IgD-negative memory B cell (primary cell): ENCODE results near the gene RABAC1. TPM values are rescaled to one million over a fixed set of nuclear protein-coding genes. Genes with fewer than 3 reads are reported as not detected.
A peak's percentile ranks its signal among the peaks of the same experiment; 100 is the strongest.

Source experiments
- H3K27ac Mint-ChIP-seq, 3 donors: one replicate each; pipeline ENCODE4 v1.8.0; 2020 to 2022; ENCODE audit warnings: mild to moderate bottlenecking in 3 of 3, mixed read lengths in 3 of 3, moderate library complexity in 1 of 3
- H3K27me3 Mint-ChIP-seq: one replicate; pipeline ENCODE4 v1.8.0; 2021; ENCODE audit warnings: mixed read lengths
- H3K36me3 Mint-ChIP-seq: one replicate; pipeline ENCODE4 v1.8.0; 2020; ENCODE audit warnings: mild to moderate bottlenecking, mixed read lengths
- H3K4me1 Mint-ChIP-seq, 3 donors: one replicate each; pipeline ENCODE4 v1.8.0; 2020 to 2022; ENCODE audit warnings: mixed read lengths in 3 of 3, mild to moderate bottlenecking in 1 of 3
- H3K4me3 Mint-ChIP-seq, 4 donors: one replicate each; pipeline ENCODE4 v1.8.0; 2020 to 2022; ENCODE audit warnings: mild to moderate bottlenecking in 4 of 4, mixed read lengths in 4 of 4, moderate library complexity in 3 of 4
- H3K9me3 Mint-ChIP-seq, 3 donors: one replicate each; pipeline ENCODE4 v1.8.0; 2020 to 2021; ENCODE audit warnings: mixed read lengths in 3 of 3, mild to moderate bottlenecking in 1 of 3
- polyA plus RNA-seq: library from polyadenylated mRNA; unstranded; fragments of 300-500 nt; fragmentation: Illumina TruSeq; gene quantifications from one replicate; pipeline ENCODE4 v1.2.3, GENCODE V29; 2021

Gene RABAC1, protein sequence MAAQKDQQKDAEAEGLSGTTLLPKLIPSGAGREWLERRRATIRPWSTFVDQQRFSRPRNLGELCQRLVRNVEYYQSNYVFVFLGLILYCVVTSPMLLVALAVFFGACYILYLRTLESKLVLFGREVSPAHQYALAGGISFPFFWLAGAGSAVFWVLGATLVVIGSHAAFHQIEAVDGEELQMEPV
- 178 TPM for polyA plus RNA-seq

DNA sequence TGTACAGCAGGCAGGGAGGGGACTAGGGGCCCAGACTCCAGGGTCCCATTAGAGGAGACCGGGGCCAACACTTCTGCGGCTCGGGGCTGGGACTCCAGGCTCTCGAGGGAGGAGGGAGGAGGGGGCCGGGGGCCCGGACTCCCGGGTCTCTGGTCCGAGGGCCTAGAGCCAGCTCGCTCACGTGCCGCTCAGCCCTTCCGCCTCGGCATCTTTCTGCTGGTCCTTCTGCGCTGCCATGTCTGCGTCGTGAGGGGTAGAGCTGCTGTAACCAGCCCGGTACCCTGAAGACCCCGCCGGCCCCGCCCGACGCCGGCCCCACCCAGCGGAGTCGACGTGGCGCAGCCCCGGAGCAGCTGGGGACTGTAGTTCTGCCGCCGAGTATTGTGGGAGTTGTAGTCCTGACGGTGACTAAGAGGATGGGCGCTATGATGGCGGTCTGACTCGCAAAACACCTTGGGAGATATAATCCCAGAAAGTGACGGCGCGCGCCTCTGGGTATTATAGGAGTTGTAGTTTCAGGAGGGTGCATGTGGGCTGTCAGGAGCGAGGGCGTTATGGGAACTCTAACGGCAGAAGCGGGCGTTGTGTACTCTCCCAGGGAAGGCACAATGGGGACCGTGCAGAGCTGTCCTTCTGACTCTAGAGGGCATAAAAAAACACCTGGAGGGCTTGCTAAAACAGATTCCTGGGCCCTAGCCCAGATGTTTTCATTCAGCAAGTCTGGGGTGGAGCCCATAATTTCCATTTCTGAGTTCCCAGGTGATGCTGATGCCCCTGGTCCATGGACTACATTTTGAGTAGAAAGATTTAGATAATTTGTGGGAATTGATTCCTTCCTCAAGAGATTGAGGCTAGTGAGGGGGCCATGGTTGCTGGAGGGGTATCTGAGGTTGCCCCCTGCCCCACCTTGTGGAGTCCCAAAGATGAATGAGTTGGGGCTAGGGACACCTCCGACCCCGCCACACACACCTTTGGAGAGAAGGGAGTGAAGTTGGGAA lies at the start of gene RABAC1:
Gene RABAC1, minus strand, starts transcription at position 266 of the 998 bp plus-strand sequence. Its CDS starts 29 bp downstream, at position 237.
- Mint-ChIP-seq H3K9me3 (no peaks in the 10 kb centered on the region), H3K27ac (peak within 1 kb of the TSS; percentile 36 to 97 (median 84)), H3K27me3 (no peaks in the 10 kb centered on the region), H3K4me3 (peak within 1 kb of the TSS; percentile 79 to 97 (median 90)), H3K36me3 (no peaks in the 10 kb centered on the region), H3K4me1 (peaks cover 5 to 15% (median 11%) of the 10 kb centered on the region in 3 donors)

- H3K9me3 Mint-ChIP-seq = peaks cover 0 to 3% (median 0%) of the 10 kb centered on the region in 3 donors
- peaks cover 0 to 4% (median 1%) of the 10 kb centered on the region in 3 donors for H3K4me1 Mint-ChIP-seq
- H3K27me3 Mint-ChIP-seq = peaks cover 18% of the 10 kb centered on the region
- no peak overlapping the region for H3K4me3 Mint-ChIP-seq
- H3K27ac Mint-ChIP-seq = no peak overlapping the region
- no peaks in the 10 kb centered on the region for H3K36me3 Mint-ChIP-seq
These were observed 47.4 kb upstream of the RABAC1 start for GRCh38 chr19:42006569-42006968.

- H3K27me3 Mint-ChIP-seq = peaks cover 26% of the 10 kb centered on the region
These were observed 46.4 kb upstream of the RABAC1 start for GRCh38 chr19:42005504-42005903.

GRCh38 chr19:42003506-42004294 lies 44.6 kb upstream of the RABAC1 start:
- H3K9me3 Mint-ChIP-seq = peaks cover 0 to 3% (median 0%) of the 10 kb centered on the region in 3 donors
- H3K27ac Mint-ChIP-seq = no peak overlapping the region
- H3K36me3 Mint-ChIP-seq = no peaks in the 10 kb centered on the region
- H3K4me3 Mint-ChIP-seq = no peak overlapping the region
- peaks cover 40% of the 10 kb centered on the region for H3K27me3 Mint-ChIP-seq
- H3K4me1 Mint-ChIP-seq = peaks cover 0 to 10% (median 5%) of the 10 kb centered on the region in 3 donors

More at GRCh38 chr19:42005504-42005903, 46.4 kb upstream of the RABAC1 start:
- peaks cover 0 to 3% (median 0%) of the 10 kb centered on the region in 3 donors for H3K9me3 Mint-ChIP-seq
- no peak overlapping the region for H3K27ac Mint-ChIP-seq
- H3K4me1 Mint-ChIP-seq = peaks cover 0 to 5% (median 1%) of the 10 kb centered on the region in 3 donors
- no peaks in the 10 kb centered on the region for H3K36me3 Mint-ChIP-seq
- H3K4me3 Mint-ChIP-seq = peak overlapping the region in 1 of 4 donors; percentile 67

DNA sequence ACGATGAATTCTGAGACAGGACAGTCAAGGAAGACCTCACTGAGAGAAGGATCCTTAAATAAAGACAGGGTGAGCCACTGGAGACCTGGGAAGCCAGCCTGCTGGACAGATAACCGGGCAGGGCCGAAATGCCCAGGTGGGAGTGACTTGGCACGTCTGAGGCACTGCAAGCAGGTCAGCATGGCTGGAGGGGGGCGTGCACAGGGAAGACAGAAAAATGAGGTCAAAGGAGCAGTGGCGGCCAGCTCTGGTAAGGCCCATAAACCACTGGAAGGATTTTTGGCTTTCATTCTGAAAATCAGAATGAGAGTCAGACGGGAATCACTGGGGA lies 40.7 kb upstream of the RABAC1 start:
- Mint-ChIP-seq H3K9me3 (peaks cover 0 to 6% (median 0%) of the 10 kb centered on the region in 3 donors), H3K4me1 (peaks cover 5 to 15% (median 13%) of the 10 kb centered on the region in 3 donors), H3K4me3 (peak overlapping the region in 3 of 4 donors; percentile 20 to 85 (median 28)), H3K27ac (peak overlapping the region in 1 of 3 donors; percentile 80), H3K36me3 (no peaks in the 10 kb centered on the region), H3K27me3 (peaks cover 62% of the 10 kb centered on the region)

DNA sequence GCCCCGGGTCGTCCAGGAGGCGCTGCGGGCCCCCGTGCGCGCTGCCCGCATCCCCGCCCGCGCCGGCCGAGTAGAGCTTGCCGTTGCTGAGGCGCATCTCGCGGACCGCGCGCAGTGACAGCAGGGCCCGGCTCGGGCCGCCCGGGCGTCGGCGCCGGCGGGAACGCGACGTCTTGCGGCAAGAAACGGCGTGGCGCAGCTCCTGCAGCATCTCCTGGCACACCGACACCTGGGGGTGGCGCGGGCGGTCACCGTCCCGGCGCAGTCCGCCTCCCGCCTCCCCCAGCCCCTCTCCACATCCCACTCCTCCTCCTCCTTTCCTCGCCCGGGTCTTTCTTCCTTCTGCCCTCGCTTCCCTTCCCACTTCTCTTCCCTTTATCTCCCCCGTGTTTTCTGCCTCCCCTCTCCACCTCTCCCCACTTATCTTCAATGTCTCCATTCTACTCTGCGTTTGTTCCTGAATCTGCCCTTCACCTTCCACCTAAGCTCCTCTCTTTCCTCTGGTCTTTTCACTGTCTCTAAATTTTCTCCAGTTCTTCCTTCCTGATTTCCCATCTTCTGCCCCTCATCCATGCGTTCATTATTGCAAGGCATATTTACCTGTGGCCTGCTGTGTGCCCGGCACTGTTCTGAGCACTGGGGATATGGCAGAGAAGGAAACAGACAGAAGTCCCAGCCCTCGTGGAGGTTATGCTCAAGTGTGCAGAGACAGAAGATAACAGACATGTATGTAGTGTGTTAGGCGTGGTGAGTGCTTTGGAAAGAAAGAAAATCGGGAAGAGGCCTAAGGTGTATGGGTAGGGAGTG lies 40.2 kb upstream of the RABAC1 start:
- H3K27me3 Mint-ChIP-seq = peaks cover 67% of the 10 kb centered on the region
- H3K9me3 Mint-ChIP-seq = peaks cover 0 to 6% (median 0%) of the 10 kb centered on the region in 3 donors
- peaks cover 5 to 16% (median 14%) of the 10 kb centered on the region in 3 donors for H3K4me1 Mint-ChIP-seq
- H3K27ac Mint-ChIP-seq = peak overlapping the region in 1 of 3 donors; percentile 80
- peak overlapping the region in 2 of 4 donors; percentile 79 to 85 for H3K4me3 Mint-ChIP-seq
- no peaks in the 10 kb centered on the region for H3K36me3 Mint-ChIP-seq

DNA sequence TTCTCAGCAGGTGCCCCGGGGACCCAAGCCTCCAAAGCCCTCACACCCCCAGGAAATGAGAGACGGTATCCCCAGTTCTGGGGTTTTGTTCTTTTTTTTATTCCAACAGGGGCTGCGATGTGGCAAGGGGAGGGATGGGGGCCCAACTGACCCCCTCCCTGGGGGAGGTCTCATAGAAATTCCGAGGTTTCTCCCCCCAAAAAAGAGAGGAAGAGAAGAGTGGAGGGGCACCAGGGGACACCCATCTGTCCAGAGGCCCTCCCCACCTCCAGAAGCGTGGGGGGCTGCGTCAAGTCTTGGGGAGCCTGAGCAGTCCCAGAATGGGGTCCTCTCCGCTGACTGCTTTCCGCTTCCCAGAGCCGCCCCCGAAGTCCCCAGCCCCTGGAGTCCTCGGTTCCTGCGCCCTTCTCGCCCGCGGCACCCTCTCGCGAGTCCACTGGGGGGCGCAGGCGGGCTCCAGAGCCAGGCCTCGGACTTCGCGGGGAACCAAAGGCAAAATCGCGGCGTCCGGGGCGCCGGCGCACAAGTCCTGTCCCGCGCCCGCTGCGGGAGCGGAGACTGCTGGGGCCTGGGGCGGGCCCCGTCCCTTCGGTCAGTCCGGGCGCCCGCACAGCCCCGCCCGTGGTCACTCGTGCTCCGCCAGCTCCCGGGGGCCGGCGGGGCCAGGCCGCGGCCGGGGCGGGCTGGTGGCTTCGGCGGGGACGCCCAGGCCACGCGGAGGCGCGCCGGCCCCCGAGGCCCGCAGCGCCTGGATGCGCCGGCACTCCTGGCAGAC lies 39.3 kb upstream of the RABAC1 start:
- Mint-ChIP-seq H3K27ac (no peak overlapping the region), H3K9me3 (peaks cover 0 to 3% (median 0%) of the 10 kb centered on the region in 3 donors), H3K4me3 (peak overlapping the region in 1 of 4 donors; percentile 88), H3K4me1 (peaks cover 5 to 17% (median 16%) of the 10 kb centered on the region in 3 donors), H3K36me3 (no peaks in the 10 kb centered on the region), H3K27me3 (peaks cover 63% of the 10 kb centered on the region)

- H3K27ac Mint-ChIP-seq = no peak overlapping the region
- H3K9me3 Mint-ChIP-seq = peaks cover 0 to 3% (median 0%) of the 10 kb centered on the region in 3 donors
- H3K4me1 Mint-ChIP-seq = peaks cover 5 to 18% (median 18%) of the 10 kb centered on the region in 3 donors
- H3K27me3 Mint-ChIP-seq = peaks cover 63% of the 10 kb centered on the region
- H3K36me3 Mint-ChIP-seq = no peaks in the 10 kb centered on the region
- peak overlapping the region in 2 of 4 donors; percentile 83 to 88 for H3K4me3 Mint-ChIP-seq
These were observed 38.7 kb upstream of the RABAC1 start for GRCh38 chr19:41997851-41998229.

GRCh38 chr19:41997121-41997850 lies 38.2 kb upstream of the RABAC1 start:
- no peak overlapping the region for H3K27ac Mint-ChIP-seq
- H3K36me3 Mint-ChIP-seq = no peaks in the 10 kb centered on the region
- H3K4me1 Mint-ChIP-seq = peaks cover 5 to 19% (median 18%) of the 10 kb centered on the region in 3 donors
- peaks cover 0 to 3% (median 0%) of the 10 kb centered on the region in 3 donors for H3K9me3 Mint-ChIP-seq
- peak overlapping the region in 3 of 4 donors; percentile 37 to 88 (median 83) for H3K4me3 Mint-ChIP-seq
- H3K27me3 Mint-ChIP-seq = peaks cover 62% of the 10 kb centered on the region

DNA sequence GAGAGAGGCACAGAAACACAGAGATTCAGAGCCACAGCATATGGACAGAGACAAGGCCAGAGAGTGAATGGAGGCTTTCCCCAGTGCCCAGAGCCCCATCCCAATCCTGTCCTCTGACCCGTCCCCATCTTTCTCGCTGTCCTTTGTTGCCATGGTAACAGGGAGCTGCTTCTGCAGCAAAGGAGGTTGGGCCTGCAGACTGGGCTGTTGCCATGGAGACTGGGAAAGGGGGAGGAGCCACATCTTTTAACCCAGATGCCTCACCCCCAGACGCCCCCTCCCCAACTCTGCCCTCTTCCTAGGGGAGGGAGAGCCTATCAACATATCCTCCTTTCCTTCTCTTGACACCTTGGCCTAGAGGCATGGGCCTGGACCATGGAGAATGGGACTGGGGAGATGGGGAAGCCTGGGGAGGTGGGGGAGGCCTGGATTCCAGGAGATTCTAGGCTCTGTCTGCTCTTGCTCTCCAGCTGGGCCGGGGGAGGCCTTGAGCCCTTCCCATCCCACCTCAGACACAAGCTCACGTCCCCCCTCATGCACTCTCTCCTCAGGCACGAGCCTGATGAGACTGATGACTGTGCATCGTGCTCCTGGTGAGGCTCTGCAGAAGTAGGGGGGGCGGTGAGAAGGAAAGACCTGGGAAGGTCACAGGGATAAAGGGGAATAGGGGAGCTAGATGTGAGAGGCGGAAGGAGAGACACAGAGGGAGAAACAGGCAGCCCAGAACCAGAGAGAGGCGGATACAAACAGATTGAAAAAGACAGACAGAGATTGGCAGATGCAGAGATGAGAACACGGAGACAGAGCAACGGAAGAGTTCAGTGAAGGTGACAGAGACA lies 37.1 kb upstream of the RABAC1 start:
- H3K4me1 Mint-ChIP-seq = peaks cover 0 to 19% (median 18%) of the 10 kb centered on the region in 3 donors
- H3K4me3 Mint-ChIP-seq = peak overlapping the region in 2 of 4 donors; percentile 39 to 82
- no peaks in the 10 kb centered on the region for H3K36me3 Mint-ChIP-seq
- peaks cover 51% of the 10 kb centered on the region for H3K27me3 Mint-ChIP-seq
- H3K9me3 Mint-ChIP-seq = peaks cover 0 to 3% (median 0%) of the 10 kb centered on the region in 3 donors
- no peak overlapping the region for H3K27ac Mint-ChIP-seq

- H3K9me3 Mint-ChIP-seq = peaks cover 0 to 3% (median 0%) of the 10 kb centered on the region in 3 donors
- no peaks in the 10 kb centered on the region for H3K36me3 Mint-ChIP-seq
- H3K27ac Mint-ChIP-seq = peak overlapping the region in 1 of 3 donors; percentile 69
- peaks cover 0 to 19% (median 18%) of the 10 kb centered on the region in 3 donors for H3K4me1 Mint-ChIP-seq
- peak overlapping the region; percentile 33 to 76 (median 66) for H3K4me3 Mint-ChIP-seq
- H3K27me3 Mint-ChIP-seq = peaks cover 44% of the 10 kb centered on the region
These were observed 36.2 kb upstream of the RABAC1 start for GRCh38 chr19:41994994-41995958.
